Natural killer cell (primary cell): Measurements from ENCODE around the gene SBK3. TPM values are rescaled to one million over a fixed set of nuclear protein-coding genes. Genes with fewer than 3 reads are reported as not detected.
"Not testable (repeated sequence)": the region's sequence is repeated elsewhere in the genome, so short reads cannot be mapped to it uniquely, and the experiment has no call there.

Source experiments
- ATAC-seq, 3 donors: fragments of 150-1000 bp in 2 of 3; fragments of 200-7000 bp in 1 of 3; cut with Tn5 transposase; 1 replicate in 1 of 3; 2 replicates in 2 of 3; pipeline ENCODE4 v1.10.0; 2021; ENCODE audit warnings: mild to moderate bottlenecking in 2 of 3, moderate library complexity in 2 of 3
- DNase-seq, 2 donors: peaks; one replicate each; pipeline versions ENCODE4 v3.0.0 to v3.0.0-alpha.2; 2013 to 2021; ENCODE audit warnings: mixed read lengths in 1 of 2
- H3K27ac ChIP-seq: one replicate; pipeline ENCODE4 v1.5.1; 2013; ENCODE audit warnings: mild to moderate bottlenecking, low read length
- H3K27me3 ChIP-seq: one replicate; pipeline ENCODE4 v1.6.1; 2013; ENCODE audit warnings: low read length; ENCODE audit not compliant: control insufficient read depth, insufficient read depth
- H3K36me3 ChIP-seq: one replicate; pipeline ENCODE4 v1.6.1; 2013; ENCODE audit warnings: low read length; ENCODE audit not compliant: control insufficient read depth, insufficient read depth
- H3K4me1 ChIP-seq: one replicate; pipeline ENCODE4 v1.6.1; 2013; ENCODE audit warnings: low read length; ENCODE audit not compliant: control insufficient read depth, insufficient read depth
- H3K4me3 ChIP-seq: one replicate; pipeline ENCODE4 v1.5.1; 2013; ENCODE audit warnings: low read length
- H3K9me3 ChIP-seq: one replicate; pipeline ENCODE4 v1.6.1; 2013; ENCODE audit warnings: low read length; ENCODE audit not compliant: control insufficient read depth, insufficient read depth
- H3K27ac Mint-ChIP-seq, 2 donors: one replicate each; pipeline ENCODE4 v1.8.0; 2022; ENCODE audit warnings: mild to moderate bottlenecking in 2 of 2, mixed read lengths in 2 of 2, moderate library complexity in 1 of 2
- H3K27me3 Mint-ChIP-seq, 2 donors: one replicate each; pipeline ENCODE4 v1.8.0; 2022; ENCODE audit warnings: low read depth in 2 of 2, mixed read lengths in 2 of 2
- H3K36me3 Mint-ChIP-seq: one replicate; pipeline ENCODE4 v1.8.0; 2022; ENCODE audit warnings: mixed read lengths
- H3K4me1 Mint-ChIP-seq, 2 donors: one replicate each; pipeline ENCODE4 v1.8.0; 2022; ENCODE audit warnings: mixed read lengths in 2 of 2
- H3K4me3 Mint-ChIP-seq: one replicate; pipeline ENCODE4 v1.8.0; 2022; ENCODE audit warnings: mild to moderate bottlenecking, moderate library complexity, mixed read lengths
- H3K9me3 Mint-ChIP-seq, 2 donors: one replicate each; pipeline ENCODE4 v1.8.0; 2022; ENCODE audit warnings: mixed read lengths in 2 of 2
- WGBS: methylation state at CpG from one replicate; pipeline ENCODE4 v1.1.7; 2013; ENCODE audit warnings: missing lambda C conversion rate; ENCODE audit not compliant: insufficient coverage; 5-methylcytosine and 5-hydroxymethylcytosine counted together
- intact Hi-C: fragments of 100-400 bp; cut with micrococcal nuclease; formaldehyde crosslinking; loops from one replicate; pipeline ENCODE4 v1.14.2; 2022
- total RNA-seq, 4 donors: library from RNA; stranded (reverse); fragments of 120-200 nt in 1 of 4; gene quantifications; one replicate each; pipeline versions ENCODE4 v1.2.3 to v1.2.4, GENCODE V29; 2013 to 2022
- TF ChIP-seq, protein P1 (sequence below): fragments of 200-600 bp; IDR thresholded peaks from one replicate; pipeline ENCODE4 v1.8.0; 2022; ENCODE audit warnings: antibody characterized with exemption

Gene SBK3
- total RNA-seq, 3 donors from 2014 or later (not counting 1 experiment from before 2014, with no cell fraction given), result not detected

DNA sequence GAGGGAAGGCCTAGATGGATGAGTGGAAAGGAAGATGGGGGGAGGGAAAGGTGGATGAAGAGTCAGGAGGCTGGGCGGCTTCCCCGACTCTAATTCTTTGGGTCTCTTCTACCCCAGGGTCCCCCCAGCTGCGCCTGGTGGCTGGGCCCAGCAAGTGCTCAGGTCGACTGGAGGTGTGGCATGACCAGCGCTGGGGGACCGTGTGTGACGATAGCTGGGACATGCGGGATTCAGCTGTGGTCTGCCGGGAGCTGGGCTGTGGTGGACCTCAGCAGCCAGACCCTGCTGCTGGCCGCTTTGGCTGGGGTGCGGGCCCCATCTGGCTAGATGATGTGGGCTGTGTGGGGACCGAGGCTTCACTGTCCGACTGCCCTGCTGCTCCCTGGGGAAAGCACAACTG is 47.6 kb downstream of the SBK3 start:
- no peaks in the 10 kb centered on the region for H3K36me3 Mint-ChIP-seq
- H3K4me3 Mint-ChIP-seq, result no peak overlapping the region
- no peak for DNase-seq
- no peak for ATAC-seq
- no peak overlapping the region for H3K27ac Mint-ChIP-seq
- Histone ChIP-seq H3K27me3 (no peaks in the 10 kb centered on the region), H3K4me3 (no peak overlapping the region), H3K4me1 (no peaks in the 10 kb centered on the region), H3K27ac (no peak overlapping the region), H3K36me3 (no peaks in the 10 kb centered on the region), H3K9me3 (no peaks in the 10 kb centered on the region)
- H3K4me1 Mint-ChIP-seq, result no peaks in the 10 kb centered on the region
- TF ChIP-seq, protein P1, sequence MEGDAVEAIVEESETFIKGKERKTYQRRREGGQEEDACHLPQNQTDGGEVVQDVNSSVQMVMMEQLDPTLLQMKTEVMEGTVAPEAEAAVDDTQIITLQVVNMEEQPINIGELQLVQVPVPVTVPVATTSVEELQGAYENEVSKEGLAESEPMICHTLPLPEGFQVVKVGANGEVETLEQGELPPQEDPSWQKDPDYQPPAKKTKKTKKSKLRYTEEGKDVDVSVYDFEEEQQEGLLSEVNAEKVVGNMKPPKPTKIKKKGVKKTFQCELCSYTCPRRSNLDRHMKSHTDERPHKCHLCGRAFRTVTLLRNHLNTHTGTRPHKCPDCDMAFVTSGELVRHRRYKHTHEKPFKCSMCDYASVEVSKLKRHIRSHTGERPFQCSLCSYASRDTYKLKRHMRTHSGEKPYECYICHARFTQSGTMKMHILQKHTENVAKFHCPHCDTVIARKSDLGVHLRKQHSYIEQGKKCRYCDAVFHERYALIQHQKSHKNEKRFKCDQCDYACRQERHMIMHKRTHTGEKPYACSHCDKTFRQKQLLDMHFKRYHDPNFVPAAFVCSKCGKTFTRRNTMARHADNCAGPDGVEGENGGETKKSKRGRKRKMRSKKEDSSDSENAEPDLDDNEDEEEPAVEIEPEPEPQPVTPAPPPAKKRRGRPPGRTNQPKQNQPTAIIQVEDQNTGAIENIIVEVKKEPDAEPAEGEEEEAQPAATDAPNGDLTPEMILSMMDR, result no peak
- WGBS, result 94% methylated on average over 13 of the region's 13 CpGs
- no peaks in the 10 kb centered on the region for H3K27me3 Mint-ChIP-seq
- H3K9me3 Mint-ChIP-seq, result no peaks in the 10 kb centered on the region
- intact Hi-C loops, result no loop called here

DNA sequence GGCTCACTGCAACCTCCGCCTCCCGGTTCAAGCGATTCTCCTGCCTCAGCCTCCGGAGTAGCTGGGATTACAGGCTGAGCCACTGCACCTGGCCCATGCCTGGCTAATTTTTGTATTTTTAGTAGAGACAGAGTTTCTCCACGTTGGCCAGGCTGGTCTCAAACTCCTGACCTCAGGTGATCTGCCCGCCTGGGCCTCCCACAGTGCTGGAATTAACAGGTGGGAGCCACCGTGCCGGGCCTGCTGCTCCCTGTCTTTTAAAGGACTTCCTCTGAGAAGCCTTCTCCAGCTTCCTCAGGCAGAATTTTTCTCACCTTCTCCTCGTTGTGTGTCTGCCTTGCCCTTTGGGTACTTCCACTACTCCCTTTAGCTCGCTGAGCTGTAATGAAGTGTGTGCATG is 48.5 kb downstream of the SBK3 start:
- H3K27me3 ChIP-seq, H3K4me1 Mint-ChIP-seq, H3K4me1 ChIP-seq, H3K27me3 Mint-ChIP-seq, H3K27ac Mint-ChIP-seq, H3K9me3 Mint-ChIP-seq, H3K27ac ChIP-seq, intact Hi-C loops, H3K4me3 ChIP-seq, ATAC-seq, H3K36me3 ChIP-seq, H3K4me3 Mint-ChIP-seq, DNase-seq, H3K9me3 ChIP-seq, H3K36me3 Mint-ChIP-seq: not testable (repeated sequence)
- WGBS, result 87% methylated on average over 10 of the region's 10 CpGs

DNA sequence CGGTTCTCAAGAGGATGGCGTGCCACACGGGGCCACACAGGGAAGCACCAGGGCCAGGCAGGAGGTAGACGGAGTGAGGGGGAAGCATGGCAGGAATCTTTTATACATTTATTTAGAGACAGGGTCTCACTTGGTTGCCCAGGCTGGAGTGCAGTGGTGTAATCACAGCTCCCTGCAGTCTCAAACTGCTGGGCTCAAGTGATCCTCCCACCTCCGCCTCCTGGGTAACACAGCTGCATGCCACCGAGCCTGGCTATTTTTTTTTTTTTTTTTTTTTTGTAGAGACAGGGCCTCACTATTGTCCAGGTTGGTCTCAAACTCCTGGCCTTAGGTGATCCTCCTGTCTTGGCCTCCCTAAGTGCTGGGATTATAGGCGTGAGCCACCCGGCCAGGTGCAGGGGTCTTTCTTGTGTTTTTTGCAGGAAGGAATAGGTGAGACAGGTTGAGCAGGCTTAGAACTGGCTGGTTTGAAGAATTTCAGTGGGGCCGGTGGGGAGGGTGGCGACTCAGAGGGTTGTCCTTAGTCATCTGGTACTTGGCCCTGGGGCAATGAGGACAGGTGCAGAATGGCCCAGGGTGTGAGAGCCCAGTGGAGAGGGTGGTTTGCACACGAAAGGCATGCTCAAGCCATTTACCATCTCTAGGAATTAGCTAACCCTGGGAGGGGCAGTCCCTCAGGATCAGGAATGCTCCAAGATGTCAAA is 49.5 kb downstream of the SBK3 start:
- intact Hi-C loops, result no loop called here
- no peaks in the 10 kb centered on the region for H3K9me3 Mint-ChIP-seq
- 90% methylated on average over 11 of the region's 11 CpGs for WGBS
- H3K4me1 Mint-ChIP-seq, result no peaks in the 10 kb centered on the region
- H3K4me3 ChIP-seq, result no peak overlapping the region
- no peaks in the 10 kb centered on the region for H3K36me3 Mint-ChIP-seq
- DNase-seq (no peak), ATAC-seq (no peak)
- no peaks in the 10 kb centered on the region for H3K27me3 ChIP-seq
- no peak overlapping the region for H3K4me3 Mint-ChIP-seq
- H3K27ac ChIP-seq, result no peak overlapping the region
- H3K27me3 Mint-ChIP-seq, result peaks cover 0 to 6% of the 10 kb centered on the region in 2 donors
- TF ChIP-seq, protein P1, result no peak
- H3K36me3 ChIP-seq, result no peaks in the 10 kb centered on the region
- H3K27ac Mint-ChIP-seq, result no peak overlapping the region
- no peaks in the 10 kb centered on the region for H3K4me1 ChIP-seq
- H3K9me3 ChIP-seq, result no peaks in the 10 kb centered on the region

DNA sequence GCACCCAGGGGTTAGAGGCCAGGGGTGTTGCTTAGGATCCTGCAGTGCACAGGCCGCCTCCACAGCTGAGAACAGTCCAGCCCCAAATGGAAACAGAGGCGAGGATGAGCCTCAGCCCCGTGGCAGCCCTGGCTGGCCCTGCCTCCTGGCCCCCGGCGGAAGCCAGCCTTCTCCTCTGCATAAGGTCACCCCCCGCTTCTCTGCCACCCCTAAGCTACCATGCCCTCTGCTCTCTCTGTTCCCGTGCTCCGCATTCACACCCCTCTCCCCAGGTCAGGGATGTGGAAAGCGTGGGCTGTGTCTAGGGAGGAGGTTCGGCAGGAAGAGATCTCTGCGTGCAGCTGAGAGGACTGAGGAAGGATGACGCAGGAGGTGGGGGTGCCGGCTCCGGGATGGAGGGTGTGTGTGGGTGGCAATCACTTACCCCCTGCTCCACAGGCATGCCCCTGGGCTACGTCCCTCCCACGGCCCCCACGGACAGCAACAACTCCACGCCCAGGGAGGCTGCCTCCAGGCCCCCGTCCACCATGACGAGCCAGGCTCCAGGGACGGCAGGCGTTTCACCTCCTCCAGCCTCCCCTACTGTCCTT is 51.1 kb downstream of the SBK3 start:
- H3K9me3 ChIP-seq, result no peaks in the 10 kb centered on the region

More for the DNA sequence above, 51.1 kb downstream of the SBK3 start:
- TF ChIP-seq, protein P1, result no peak
- no peaks in the 10 kb centered on the region for H3K36me3 ChIP-seq
- ATAC-seq (peak in 1 of 3 donors; percentile 7), DNase-seq (no peak)
- H3K27ac ChIP-seq, result no peak overlapping the region
- H3K27me3 ChIP-seq, result no peaks in the 10 kb centered on the region
- H3K4me3 Mint-ChIP-seq, result no peak overlapping the region
- peaks cover 0 to 6% of the 10 kb centered on the region in 2 donors for H3K27me3 Mint-ChIP-seq
- intact Hi-C loops, result no loop called here
- H3K36me3 Mint-ChIP-seq, result no peaks in the 10 kb centered on the region
- no peak overlapping the region for H3K27ac Mint-ChIP-seq
- WGBS, result 53% methylated on average over 19 of the region's 22 CpGs
- no peak overlapping the region for H3K4me3 ChIP-seq
- H3K4me1 Mint-ChIP-seq, result no peaks in the 10 kb centered on the region
- no peaks in the 10 kb centered on the region for H3K4me1 ChIP-seq
- no peaks in the 10 kb centered on the region for H3K9me3 Mint-ChIP-seq
